CD8-positive, alpha-beta memory T cell (primary cell): ENCODE data around the gene TTC21A. TPM values are rescaled to one million over a fixed set of nuclear protein-coding genes. Genes with fewer than 3 reads are reported as not detected.

Experiments
- CTCF ChIA-PET: fragments of 350-600 bp; sonication (Branson Sonifier 250); formaldehyde crosslinking; loops from one replicate; lab custom pipeline; 2021; ENCODE audit warnings: antibody characterized with exemption; lab: Charles Lee
- POLR2A ChIA-PET: fragments of 350-600 bp; sonication (Branson Sonifier 250); formaldehyde crosslinking; loops from one replicate; lab custom pipeline; 2021; ENCODE audit warnings: antibody characterized with exemption; lab: Charles Lee
- DNase-seq, 5 donors: peaks; one replicate each; pipeline versions ENCODE4 v3.0.0 to v3.0.0-alpha.2; 2020 to 2022; ENCODE audit warnings: mixed read lengths in 1 of 5
- H3K27ac ChIP-seq: one replicate; pipeline ENCODE4 v1.7.0; 2013; ENCODE audit warnings: low read depth, mild to moderate bottlenecking, low read length, moderate library complexity
- H3K27me3 ChIP-seq: 2 replicates; pipeline ENCODE4 v1.7.0; 2013; ENCODE audit warnings: low read length, mild to moderate bottlenecking; ENCODE audit not compliant: insufficient read depth, poor library complexity, severe bottlenecking
- H3K36me3 ChIP-seq: 2 replicates; pipeline ENCODE4 v1.7.0; 2013; ENCODE audit warnings: mild to moderate bottlenecking, low read length, moderate library complexity; ENCODE audit not compliant: insufficient read depth
- H3K4me1 ChIP-seq: 2 replicates; pipeline ENCODE4 v1.7.0; 2013; ENCODE audit warnings: mild to moderate bottlenecking, low read length, moderate library complexity; ENCODE audit not compliant: insufficient read depth
- H3K4me3 ChIP-seq: 2 replicates; pipeline ENCODE4 v1.7.0; 2013; ENCODE audit warnings: mild to moderate bottlenecking, low read length
- H3K9me3 ChIP-seq: 2 replicates; pipeline ENCODE4 v1.7.0; 2013; ENCODE audit warnings: mild to moderate bottlenecking, low read length
- H3K27ac Mint-ChIP-seq, 8 donors: one replicate each; pipeline ENCODE4 v1.8.0; 2020 to 2021; ENCODE audit warnings: mixed read lengths in 8 of 8, mild to moderate bottlenecking in 6 of 8, inconsistent platforms in 3 of 8, moderate library complexity in 3 of 8
- H3K27me3 Mint-ChIP-seq, 2 donors: one replicate each; pipeline ENCODE4 v1.8.0; 2020 to 2021; ENCODE audit warnings: mixed read lengths in 2 of 2, mild to moderate bottlenecking in 1 of 2, moderate library complexity in 1 of 2
- H3K36me3 Mint-ChIP-seq, 3 donors: one replicate each; pipeline ENCODE4 v1.8.0; 2020 to 2021; ENCODE audit warnings: mixed read lengths in 3 of 3, inconsistent platforms in 1 of 3, mild to moderate bottlenecking in 1 of 3
- H3K4me1 Mint-ChIP-seq, 3 donors: one replicate each; pipeline ENCODE4 v1.8.0; 2020 to 2021; ENCODE audit warnings: mixed read lengths in 3 of 3, inconsistent platforms in 1 of 3, mild to moderate bottlenecking in 1 of 3
- H3K4me3 Mint-ChIP-seq, 7 donors: one replicate each; pipeline ENCODE4 v1.8.0; 2020 to 2021; ENCODE audit warnings: mixed read lengths in 7 of 7, mild to moderate bottlenecking in 6 of 7, moderate library complexity in 4 of 7, inconsistent platforms in 2 of 7
- H3K9me3 Mint-ChIP-seq, 5 donors: one replicate each; pipeline ENCODE4 v1.8.0; 2020 to 2022; ENCODE audit warnings: mixed read lengths in 5 of 5, mild to moderate bottlenecking in 3 of 5, moderate library complexity in 2 of 5, inconsistent platforms in 1 of 5
- polyA plus RNA-seq: library from polyadenylated mRNA; unstranded; fragments of 300-500 nt; fragmentation: Illumina TruSeq; gene quantifications from one replicate; pipeline ENCODE4 v1.2.3, GENCODE V29; 2021
- total RNA-seq, 2 experiments: library from RNA; stranded (reverse); gene quantifications; one replicate each; pipeline ENCODE4 v1.2.3, GENCODE V29; 2021

Gene TTC21A
- total and polyA plus RNA-seq, 3 experiments from 2014 or later = 0.67 to 1.1 (median 0.80) TPM

- peak overlapping the region; percentile 80 for H3K4me3 ChIP-seq
- peaks cover 67% of the 10 kb centered on the region for H3K4me1 ChIP-seq
- no peaks in the 10 kb centered on the region for H3K27me3 ChIP-seq
- no peaks in the 10 kb centered on the region for H3K9me3 ChIP-seq
- peak overlapping the region; percentile 95 for H3K27ac ChIP-seq
- no peaks in the 10 kb centered on the region for H3K9me3 Mint-ChIP-seq
- DNase-seq = peak in 3 of 5 donors; percentile 66 to 71 (median 68)
- CTCF ChIA-PET = interaction anchor here (1.4 to 2.0 kb wide), 2 partner anchors 50 to 141 kb away, joined by 3 to 8 read pairs; no protein-coding TSS in a partner anchor
- peaks cover 0 to 48% (median 2%) of the 10 kb centered on the region in 3 donors for H3K36me3 Mint-ChIP-seq
- peak overlapping the region; percentile 66 to 99 (median 97) for H3K4me3 Mint-ChIP-seq
- peaks cover 66 to 76% (median 67%) of the 10 kb centered on the region in 3 donors for H3K4me1 Mint-ChIP-seq
- H3K27ac Mint-ChIP-seq = peak overlapping the region; percentile 98 to 100 (median 100)
- peaks cover 7% of the 10 kb centered on the region for H3K36me3 ChIP-seq
- POLR2A ChIA-PET = interaction anchor here (0.9 kb wide), 1 partner anchor 27 kb away, joined by 3 read pairs; no protein-coding TSS in a partner anchor
- peaks cover 0 to 18% of the 10 kb centered on the region in 2 donors for H3K27me3 Mint-ChIP-seq
Measured at GRCh38 chr3:39150803-39151631, 43.5 kb downstream of the TTC21A start.

DNA sequence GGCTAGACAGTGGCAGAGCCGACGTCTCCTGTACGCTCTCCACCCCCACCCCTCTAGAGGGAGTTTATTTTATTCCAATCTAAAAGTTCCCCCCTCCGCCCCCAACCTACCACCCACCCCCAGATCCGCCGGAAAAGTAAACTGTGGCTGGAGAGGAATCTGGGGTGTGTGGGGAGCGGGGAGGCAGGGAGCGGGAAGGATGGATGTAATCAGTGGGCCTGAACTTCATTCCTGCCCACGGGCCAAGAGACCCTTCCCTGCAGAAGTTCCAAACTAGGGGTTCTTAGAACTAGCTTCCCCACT, 46.4 kb downstream of the TTC21A start:
- H3K36me3 ChIP-seq = no peaks in the 10 kb centered on the region
- Mint-ChIP-seq H3K36me3 (peaks cover 0 to 21% (median 0%) of the 10 kb centered on the region in 3 donors), H3K27me3 (peaks cover 0 to 12% of the 10 kb centered on the region in 2 donors), H3K27ac (peak overlapping the region; percentile 85 to 97 (median 92)), H3K4me3 (peak overlapping the region; percentile 70 to 93 (median 82)), H3K4me1 (peaks cover 37 to 47% (median 38%) of the 10 kb centered on the region in 3 donors), H3K9me3 (no peaks in the 10 kb centered on the region)
- H3K9me3 ChIP-seq = no peaks in the 10 kb centered on the region
- peaks cover 40% of the 10 kb centered on the region for H3K4me1 ChIP-seq
- H3K27ac ChIP-seq = peak overlapping the region; percentile 95
- ChIA-PET POLR2A (no interaction called here), CTCF (no interaction called here)
- DNase-seq = no peak
- no peaks in the 10 kb centered on the region for H3K27me3 ChIP-seq
- H3K4me3 ChIP-seq = no peak overlapping the region

DNA sequence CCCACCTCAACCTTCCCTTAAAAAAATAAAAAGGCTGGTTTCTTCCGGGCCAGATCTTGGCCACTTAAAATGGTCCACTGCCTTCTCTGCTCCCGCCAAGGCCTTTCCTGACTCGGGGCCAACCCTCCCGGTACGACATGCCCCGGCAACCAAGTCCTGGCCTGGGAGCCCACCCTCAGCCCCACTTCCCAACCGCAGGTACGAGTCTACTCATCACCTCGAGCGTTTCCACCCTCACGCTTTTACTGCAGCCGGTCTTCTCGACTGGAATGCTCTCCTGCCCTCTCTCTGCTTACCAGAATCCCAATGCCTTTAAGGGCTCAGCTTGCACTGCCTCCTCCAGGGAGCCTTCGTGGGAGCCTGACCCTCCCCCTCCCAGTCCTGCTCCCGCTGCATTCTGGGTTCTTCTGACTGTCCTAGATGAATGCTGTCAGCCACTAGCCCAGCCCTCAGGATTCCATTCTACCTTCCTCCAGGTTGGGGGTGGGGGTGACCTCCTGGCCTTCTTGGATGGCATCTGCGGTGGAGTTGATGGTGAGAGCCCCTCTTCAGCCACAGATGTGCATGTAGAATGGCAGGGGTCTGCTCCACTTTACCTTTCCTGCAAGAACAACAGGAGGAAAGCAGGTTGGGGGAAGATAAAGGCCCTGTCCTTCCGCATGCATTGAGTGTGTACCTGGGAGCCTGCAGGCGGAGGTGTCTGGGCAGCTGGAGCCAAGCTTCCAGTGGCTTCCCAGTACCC, 47.0 kb downstream of the TTC21A start:
- H3K4me1 ChIP-seq = peaks cover 35% of the 10 kb centered on the region
- H3K27ac Mint-ChIP-seq = peak overlapping the region; percentile 85 to 97 (median 92)
- no peaks in the 10 kb centered on the region for H3K36me3 ChIP-seq
- H3K27me3 ChIP-seq = no peaks in the 10 kb centered on the region
- H3K9me3 Mint-ChIP-seq = no peaks in the 10 kb centered on the region
- CTCF ChIA-PET = no interaction called here
- H3K4me3 Mint-ChIP-seq = peak overlapping the region; percentile 70 to 93 (median 82)
- H3K27ac ChIP-seq = peak overlapping the region; percentile 95
- peaks cover 0 to 12% of the 10 kb centered on the region in 2 donors for H3K27me3 Mint-ChIP-seq
- H3K4me3 ChIP-seq = no peak overlapping the region
- POLR2A ChIA-PET = no interaction called here
- no peak for DNase-seq
- H3K36me3 Mint-ChIP-seq = peaks cover 0 to 19% (median 0%) of the 10 kb centered on the region in 3 donors
- peaks cover 32 to 42% (median 32%) of the 10 kb centered on the region in 3 donors for H3K4me1 Mint-ChIP-seq
- H3K9me3 ChIP-seq = no peaks in the 10 kb centered on the region

- no peaks in the 10 kb centered on the region for H3K9me3 Mint-ChIP-seq
- Histone ChIP-seq H3K27ac (no peak overlapping the region), H3K27me3 (no peaks in the 10 kb centered on the region), H3K4me3 (no peak overlapping the region), H3K9me3 (no peaks in the 10 kb centered on the region), H3K4me1 (peaks cover 16% of the 10 kb centered on the region), H3K36me3 (no peaks in the 10 kb centered on the region)
- CTCF ChIA-PET = interaction anchor here (1.6 kb wide), 1 partner anchor 132 kb away, joined by 4 read pairs; no protein-coding TSS in a partner anchor
- peaks cover 0 to 11% (median 0%) of the 10 kb centered on the region in 3 donors for H3K36me3 Mint-ChIP-seq
- peaks cover 13 to 22% (median 13%) of the 10 kb centered on the region in 3 donors for H3K4me1 Mint-ChIP-seq
- POLR2A ChIA-PET = interaction anchor here (0.5 kb wide), 1 partner anchor 10 kb away, joined by 4 read pairs; no protein-coding TSS in a partner anchor
- DNase-seq = no peak
- peak overlapping the region in 1 of 7 donors; percentile 76 for H3K4me3 Mint-ChIP-seq
- H3K27ac Mint-ChIP-seq = peak overlapping the region in 6 of 8 donors; percentile 29 to 90 (median 71)
- peaks cover 0 to 12% of the 10 kb centered on the region in 2 donors for H3K27me3 Mint-ChIP-seq
Measured at GRCh38 chr3:39156421-39156820, 48.9 kb downstream of the TTC21A start.

DNA sequence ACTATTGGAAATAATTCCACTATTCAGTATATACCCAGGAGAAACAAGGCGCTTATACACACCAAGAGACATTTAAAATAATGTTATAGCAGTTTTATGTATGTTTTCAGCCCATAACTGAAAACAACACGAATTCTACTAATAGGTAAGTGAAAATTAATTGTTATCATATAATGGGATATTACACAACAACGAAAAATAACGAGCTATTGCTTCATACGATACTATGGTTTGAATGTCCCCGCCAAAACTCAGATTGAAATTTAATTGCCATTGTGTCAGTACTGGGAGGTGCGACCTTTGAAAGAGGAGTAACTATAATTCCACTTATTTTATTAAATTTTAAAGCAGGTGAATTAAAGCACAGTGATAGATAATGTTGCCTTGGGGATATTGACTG, 49.9 kb downstream of the TTC21A start:
- Histone ChIP-seq H3K27me3 (no peaks in the 10 kb centered on the region), H3K4me1 (peaks cover 6% of the 10 kb centered on the region), H3K4me3 (no peak overlapping the region), H3K27ac (no peak overlapping the region), H3K9me3 (no peaks in the 10 kb centered on the region), H3K36me3 (no peaks in the 10 kb centered on the region)
- POLR2A ChIA-PET = no interaction called here
- H3K9me3 Mint-ChIP-seq = no peaks in the 10 kb centered on the region
- H3K27me3 Mint-ChIP-seq = peaks cover 0 to 7% of the 10 kb centered on the region in 2 donors
- H3K36me3 Mint-ChIP-seq = peaks cover 0 to 4% (median 0%) of the 10 kb centered on the region in 3 donors
- DNase-seq = no peak
- CTCF ChIA-PET = interaction anchor here (1.1 kb wide), 1 partner anchor 134 kb away, joined by 3 read pairs; no protein-coding TSS in a partner anchor
- peaks cover 3 to 12% (median 4%) of the 10 kb centered on the region in 3 donors for H3K4me1 Mint-ChIP-seq
- peak overlapping the region in 1 of 8 donors; percentile 85 for H3K27ac Mint-ChIP-seq
- peak overlapping the region in 1 of 7 donors; percentile 40 for H3K4me3 Mint-ChIP-seq

DNA sequence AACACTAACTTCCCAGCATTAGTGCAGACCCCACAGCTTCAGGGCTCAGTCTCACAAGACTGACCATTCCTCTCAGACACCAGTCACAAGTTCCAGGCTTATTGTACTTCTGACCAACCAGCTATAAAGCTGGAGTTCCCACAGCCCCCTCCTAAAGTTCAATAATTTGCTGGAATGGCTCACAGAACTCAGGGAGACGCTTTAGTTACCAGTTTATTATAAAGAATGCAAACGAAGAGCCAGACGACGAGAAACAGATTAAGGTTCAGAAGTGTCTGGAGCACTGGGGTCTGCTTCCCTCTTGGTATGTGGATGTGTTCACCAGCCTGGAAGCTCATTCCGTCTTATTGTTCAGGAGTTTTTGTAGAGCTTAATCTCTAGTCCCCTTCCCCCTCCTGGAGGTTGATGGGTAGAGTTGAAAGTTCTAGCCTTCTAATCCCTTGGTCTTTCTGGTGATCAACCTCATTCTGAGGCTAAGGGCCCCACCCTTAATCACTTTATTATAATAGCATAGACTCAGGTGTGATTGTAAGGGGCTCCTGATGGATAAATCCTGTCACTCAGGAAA, 50.8 kb downstream of the TTC21A start:
- no peak overlapping the region for H3K4me3 ChIP-seq
- H3K4me3 Mint-ChIP-seq = no peak overlapping the region
- H3K27ac Mint-ChIP-seq = peak overlapping the region in 1 of 8 donors; percentile 64
- no peaks in the 10 kb centered on the region for H3K36me3 Mint-ChIP-seq
- H3K9me3 Mint-ChIP-seq = no peaks in the 10 kb centered on the region
- no peaks in the 10 kb centered on the region for H3K9me3 ChIP-seq
- CTCF ChIA-PET = interaction anchor here (1.1 kb wide), 2 partner anchors 10 to 133 kb away, joined by 3 read pairs; no protein-coding TSS in a partner anchor
- peaks cover 0 to 3% of the 10 kb centered on the region in 2 donors for H3K27me3 Mint-ChIP-seq
- H3K4me1 Mint-ChIP-seq = peaks cover 0 to 8% (median 0%) of the 10 kb centered on the region in 3 donors
- peaks cover 5% of the 10 kb centered on the region for H3K4me1 ChIP-seq
- H3K27ac ChIP-seq = no peak overlapping the region
- no peaks in the 10 kb centered on the region for H3K27me3 ChIP-seq
- POLR2A ChIA-PET = interaction anchor here (0.7 kb wide), 1 partner anchor 18 kb away, joined by 3 read pairs; no protein-coding TSS in a partner anchor
- DNase-seq = no peak
- H3K36me3 ChIP-seq = no peaks in the 10 kb centered on the region

GRCh38 chr3:39164414-39164813, 56.9 kb downstream of the TTC21A start:
- no peak overlapping the region for H3K27ac ChIP-seq
- CTCF ChIA-PET = no interaction called here
- no peaks in the 10 kb centered on the region for H3K4me1 ChIP-seq
- POLR2A ChIA-PET = no interaction called here
- no peak for DNase-seq
- H3K9me3 Mint-ChIP-seq = no peaks in the 10 kb centered on the region
- H3K4me3 ChIP-seq = no peak overlapping the region
- no peak overlapping the region for H3K27ac Mint-ChIP-seq
- H3K36me3 ChIP-seq = no peaks in the 10 kb centered on the region
- no peaks in the 10 kb centered on the region for H3K27me3 ChIP-seq
- no peak overlapping the region for H3K4me3 Mint-ChIP-seq
- H3K4me1 Mint-ChIP-seq = no peaks in the 10 kb centered on the region
- H3K9me3 ChIP-seq = no peaks in the 10 kb centered on the region
- no peaks in the 10 kb centered on the region for H3K36me3 Mint-ChIP-seq
- peaks cover 0 to 3% of the 10 kb centered on the region in 2 donors for H3K27me3 Mint-ChIP-seq
